ENCODE results near the gene MACROD2.
A peak's percentile ranks its signal among the peaks of the same experiment; 100 is the strongest.

MACROD2 gene

DNA sequence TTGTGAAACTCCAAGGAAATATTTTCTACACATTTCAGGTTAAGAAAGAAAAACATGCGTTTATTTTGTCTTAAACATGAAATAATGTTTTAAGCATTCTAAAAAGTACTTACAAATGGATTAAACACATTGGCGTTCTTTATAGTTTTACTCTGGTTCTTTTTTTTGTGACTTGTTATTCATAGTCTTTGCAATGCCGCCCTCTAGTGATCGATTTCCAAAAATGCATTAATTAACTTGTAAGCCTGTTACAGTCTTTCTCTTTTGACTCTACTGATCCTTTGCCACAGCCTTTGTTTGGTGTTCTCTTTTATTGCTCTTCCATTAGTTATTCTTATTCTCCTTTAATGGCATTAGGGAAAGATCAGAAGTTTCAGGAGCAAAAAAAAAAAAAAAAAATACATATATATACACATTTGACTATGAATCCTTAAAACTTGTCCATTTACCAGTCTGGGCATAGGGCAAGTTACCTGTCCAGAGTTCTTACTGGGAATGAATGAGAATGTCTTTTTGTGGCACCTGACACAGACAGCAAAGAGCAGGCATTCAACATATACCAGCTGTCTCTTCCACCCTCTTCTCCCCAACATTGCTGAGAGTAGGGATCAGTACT, 59.9 kb downstream of the MACROD2 start:
- FAIRE-seq, result peak; percentile 86
- DNase-seq (ENCODE audit: insufficient read length, low spot score), result no peak

DNA sequence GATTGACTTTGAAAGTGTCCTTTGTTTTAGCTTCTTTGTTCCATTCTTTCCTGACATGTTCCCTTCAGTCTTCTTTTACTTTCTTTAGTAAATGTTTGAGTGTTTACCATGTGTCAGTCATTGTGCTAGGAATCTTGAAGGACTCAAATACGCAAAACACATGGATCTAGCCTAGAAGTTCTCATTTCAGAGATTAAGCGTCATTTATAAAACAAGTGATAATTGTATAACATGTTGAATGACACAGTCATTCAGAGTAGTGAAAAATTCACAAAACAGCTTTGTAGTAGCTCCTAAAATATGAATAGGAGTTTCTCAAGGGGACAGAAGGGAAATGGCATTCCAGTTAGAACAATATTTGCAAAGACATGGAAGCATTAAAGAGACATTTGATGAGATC, 66.9 kb downstream of the MACROD2 start:
- no peak for DNase-seq (ENCODE audit: insufficient read length, low spot score)
- FAIRE-seq, result no peak

DNA sequence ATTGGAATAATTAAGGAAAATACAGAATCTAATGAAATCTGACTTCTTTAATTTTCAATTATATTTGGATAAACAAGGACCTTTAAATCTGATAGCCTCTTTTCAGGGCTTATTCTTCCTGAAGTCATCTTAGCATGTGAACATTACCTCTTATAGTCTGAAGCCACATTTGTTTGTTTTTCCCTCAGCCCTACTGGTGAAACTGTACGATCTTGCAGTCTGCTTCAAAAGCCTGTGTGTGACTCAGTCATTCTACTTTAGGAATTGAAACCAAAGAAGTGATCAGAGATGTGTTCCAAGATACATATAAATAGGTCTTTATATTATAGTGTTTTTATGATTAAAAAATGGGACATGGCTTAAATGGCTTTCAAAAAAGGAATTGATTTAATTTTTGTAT, 67.5 kb downstream of the MACROD2 start:
- no peak for DNase-seq (ENCODE audit: insufficient read length, low spot score)
- no peak for FAIRE-seq

DNA sequence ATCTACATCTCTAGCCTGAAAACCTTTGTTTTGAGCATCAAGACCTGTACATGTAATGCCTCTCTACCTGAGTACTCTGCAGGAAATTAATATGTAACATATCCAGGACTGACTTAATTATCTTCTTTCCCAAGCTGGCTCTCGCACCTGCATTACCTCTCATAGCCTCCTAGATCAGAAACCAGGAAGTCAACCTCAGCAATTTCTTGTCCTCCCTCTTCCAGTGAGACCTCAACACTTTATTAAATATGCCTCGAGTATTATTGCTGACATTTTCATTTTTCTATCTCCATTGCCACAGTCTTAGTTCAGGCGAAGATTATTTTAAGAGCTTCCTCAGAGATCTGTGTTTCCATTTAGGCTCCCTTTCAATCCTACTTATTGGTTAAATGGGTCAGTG, 69.0 kb downstream of the MACROD2 start:
- FAIRE-seq (no peak), DNase-seq (ENCODE audit: insufficient read length, low spot score) (no peak)

DNA sequence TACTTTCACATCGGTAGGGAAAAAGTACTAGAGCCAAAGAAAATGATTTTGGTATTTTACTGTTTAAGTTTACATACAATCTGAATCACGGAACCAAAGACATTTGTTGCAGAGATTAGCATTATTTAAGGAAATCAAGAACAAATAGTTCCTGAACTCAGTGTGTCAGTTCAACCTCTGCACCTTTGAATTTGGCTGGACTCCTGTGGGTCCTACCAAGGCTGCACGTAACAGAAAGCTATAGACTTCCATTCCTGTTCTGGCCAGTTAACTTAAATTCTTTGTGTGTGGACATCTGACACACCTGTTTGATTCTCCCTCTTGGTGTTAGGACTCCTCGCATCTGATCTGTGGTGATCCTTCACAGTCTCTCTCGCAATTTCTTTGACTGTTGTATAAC, 69.6 kb downstream of the MACROD2 start:
- FAIRE-seq (no peak), DNase-seq (ENCODE audit: insufficient read length, low spot score) (no peak)

DNA sequence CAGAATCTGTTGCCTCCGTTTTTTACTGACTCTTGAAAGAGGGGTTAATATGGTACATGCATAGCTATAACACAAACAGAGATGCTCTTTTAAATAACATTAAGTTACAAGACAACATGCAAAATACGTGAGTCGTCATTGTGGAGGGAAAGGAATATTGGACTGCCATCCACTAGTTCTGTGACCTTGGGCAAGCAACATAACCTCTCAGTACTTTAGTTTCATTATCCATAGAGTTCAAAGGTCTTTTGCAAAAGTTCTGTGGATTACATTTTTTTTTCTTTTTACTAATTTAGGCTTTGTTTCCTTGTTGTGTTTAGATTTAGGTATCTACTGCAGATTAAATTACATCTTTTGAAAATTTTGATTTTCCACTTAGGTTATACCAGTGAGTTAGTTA, 70.5 kb downstream of the MACROD2 start:
- FAIRE-seq (no peak), DNase-seq (ENCODE audit: insufficient read length, low spot score) (no peak)

DNA sequence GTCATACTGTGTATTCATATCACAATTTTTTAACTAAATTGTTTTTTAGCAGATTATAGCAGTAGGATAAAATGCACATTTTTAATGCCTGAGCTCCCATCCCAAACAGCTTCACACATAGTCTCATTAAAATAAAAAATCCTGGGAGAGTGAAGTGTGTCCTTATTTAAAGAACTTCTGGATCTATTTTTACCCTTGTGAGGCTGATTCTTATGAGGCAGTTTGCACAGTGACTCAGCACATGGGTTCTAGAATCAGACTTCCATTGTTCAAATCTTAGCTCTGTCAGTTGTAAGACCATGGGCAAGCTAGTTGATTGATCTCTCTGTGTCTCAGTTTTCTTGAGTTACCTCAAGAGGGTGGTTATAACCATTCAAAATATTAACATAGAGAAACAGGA, 72.3 kb downstream of the MACROD2 start:
- no peak for DNase-seq (ENCODE audit: insufficient read length, low spot score)
- FAIRE-seq, result no peak

DNA sequence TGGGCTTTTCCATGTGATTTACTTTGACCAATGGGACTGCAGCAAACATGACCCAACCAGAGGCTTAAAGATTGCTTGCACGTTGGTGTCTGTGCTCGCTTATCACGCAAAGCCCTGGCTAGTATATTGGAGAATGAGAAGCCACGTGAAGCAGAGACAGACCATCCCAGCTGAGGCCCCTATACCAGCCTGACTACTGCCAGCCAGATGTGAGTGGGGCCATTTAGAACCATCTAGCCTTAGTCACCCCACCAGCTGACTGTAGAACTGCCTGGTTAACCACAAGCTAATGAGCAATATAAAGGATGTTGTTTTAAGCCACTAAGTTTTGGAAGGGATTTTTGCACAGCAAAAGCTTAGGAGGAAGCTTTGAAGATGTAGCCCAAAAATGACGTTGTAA, 74.5 kb downstream of the MACROD2 start:
- FAIRE-seq (no peak), DNase-seq (ENCODE audit: insufficient read length, low spot score) (no peak)

DNA sequence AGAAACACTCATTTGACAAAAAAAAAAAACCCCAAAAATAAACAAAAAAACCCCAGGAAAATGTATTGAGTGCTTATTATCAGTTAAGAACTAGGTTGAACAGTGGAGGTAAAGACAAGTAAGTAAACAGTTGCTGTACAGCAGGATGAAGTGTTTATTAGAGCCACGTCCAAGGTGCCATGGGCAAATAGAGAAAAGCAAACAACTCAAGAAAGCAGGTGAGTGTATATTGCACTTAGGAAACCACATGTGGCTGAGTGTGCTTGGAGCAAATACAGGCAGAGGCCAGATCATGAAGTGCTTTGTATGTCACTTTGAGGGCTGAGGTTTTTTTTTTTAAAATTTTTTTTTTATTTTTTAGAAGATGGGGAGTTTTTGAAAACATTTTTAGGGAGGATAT, 98.3 kb downstream of the MACROD2 start:
- FAIRE-seq (no peak), DNase-seq (ENCODE audit: insufficient read length, low spot score) (no peak)

DNA sequence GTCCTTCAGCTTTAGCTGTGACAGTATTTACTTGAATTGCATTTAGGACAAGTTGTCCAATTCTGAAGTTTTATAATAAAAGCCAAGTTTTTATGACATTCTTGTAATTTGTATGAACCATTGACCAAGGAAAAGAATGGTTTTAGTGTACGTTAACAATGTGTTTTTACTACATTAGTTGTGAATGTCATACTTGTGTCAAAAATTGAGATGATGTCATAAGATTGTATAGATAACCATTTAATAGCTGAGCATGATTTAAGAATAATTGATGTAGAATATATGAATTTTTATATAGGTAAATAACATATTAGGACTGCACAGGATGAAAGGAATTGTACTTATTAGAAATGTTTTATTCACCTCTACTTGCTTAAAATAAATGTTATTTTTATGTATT, 102.9 kb downstream of the MACROD2 start:
- no peak for FAIRE-seq

DNA sequence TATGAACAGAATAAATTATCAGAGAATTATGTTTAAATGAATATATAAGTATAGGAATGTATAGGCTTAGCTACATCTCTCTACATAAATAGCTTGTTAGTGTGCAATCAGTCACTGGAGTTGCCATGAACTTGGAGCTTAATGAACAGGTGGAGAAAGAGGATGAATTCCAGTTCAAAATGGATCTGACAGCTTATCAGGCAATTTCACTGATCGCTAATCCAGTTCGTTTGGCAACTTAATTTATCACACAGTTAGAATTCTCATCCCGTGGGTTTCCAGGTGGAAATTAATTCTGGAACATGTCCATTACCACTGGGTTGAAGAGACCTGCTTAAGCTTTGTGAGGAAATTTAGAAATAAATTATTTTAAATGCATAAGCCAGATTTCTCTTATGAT, 118.1 kb downstream of the MACROD2 start:
- no peak for DNase-seq (ENCODE audit: insufficient read length, low spot score)
- FAIRE-seq, result no peak

More for the DNA sequence above, 102.9 kb downstream of the MACROD2 start:
- no peak for DNase-seq (ENCODE audit: insufficient read length, low spot score)

DNA sequence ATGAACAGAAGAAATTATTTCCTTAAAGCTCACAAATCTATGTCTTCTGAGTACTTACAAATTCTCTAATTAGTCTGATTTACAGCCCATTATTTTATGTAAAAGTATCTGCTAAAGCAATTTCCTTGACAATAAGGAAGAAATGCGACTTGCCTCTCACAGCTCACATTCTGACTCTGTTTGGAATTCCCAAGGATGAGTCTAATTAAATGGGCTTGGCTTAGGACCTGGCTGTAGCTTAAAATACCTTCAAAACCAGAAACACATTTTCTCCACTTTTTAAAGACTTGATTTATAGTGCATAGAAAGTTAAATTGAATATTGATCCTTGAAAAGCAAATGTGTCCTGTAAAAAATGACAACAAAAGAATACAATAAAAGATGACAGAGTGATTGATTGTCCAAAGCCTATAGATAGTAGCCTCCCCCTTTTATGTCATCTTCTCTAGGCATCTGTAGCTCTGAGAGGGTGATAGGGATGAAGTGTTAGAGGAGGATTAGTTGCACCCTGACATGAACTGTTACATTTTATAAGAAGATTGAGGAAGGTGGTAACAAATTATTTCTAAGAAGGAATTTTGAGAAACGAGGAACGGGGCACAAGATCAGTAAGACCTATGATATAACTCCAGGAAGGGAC, 118.9 kb downstream of the MACROD2 start:
- no peak for DNase-seq (ENCODE audit: insufficient read length, low spot score)
- no peak for FAIRE-seq

DNA sequence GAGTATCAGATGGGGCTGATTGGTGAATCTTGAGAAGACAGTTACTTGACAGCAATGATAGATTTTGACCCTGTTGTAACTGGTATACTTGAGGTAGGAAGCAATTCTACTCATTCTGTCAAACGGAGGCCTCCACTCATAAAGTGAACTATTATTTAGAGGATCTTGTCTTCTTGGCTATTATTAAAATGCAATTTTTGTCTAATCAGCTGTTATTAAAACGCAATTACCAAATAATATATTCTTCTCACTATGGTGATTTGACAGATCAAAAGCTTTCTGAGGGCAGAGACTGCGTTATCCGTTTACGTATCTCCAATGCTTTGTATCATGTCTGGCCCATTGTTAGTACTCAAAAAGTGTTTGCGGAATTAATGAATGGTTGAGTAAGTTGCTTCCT, 120.7 kb downstream of the MACROD2 start:
- DNase-seq (ENCODE audit: insufficient read length, low spot score), result no peak
- no peak for FAIRE-seq

DNA sequence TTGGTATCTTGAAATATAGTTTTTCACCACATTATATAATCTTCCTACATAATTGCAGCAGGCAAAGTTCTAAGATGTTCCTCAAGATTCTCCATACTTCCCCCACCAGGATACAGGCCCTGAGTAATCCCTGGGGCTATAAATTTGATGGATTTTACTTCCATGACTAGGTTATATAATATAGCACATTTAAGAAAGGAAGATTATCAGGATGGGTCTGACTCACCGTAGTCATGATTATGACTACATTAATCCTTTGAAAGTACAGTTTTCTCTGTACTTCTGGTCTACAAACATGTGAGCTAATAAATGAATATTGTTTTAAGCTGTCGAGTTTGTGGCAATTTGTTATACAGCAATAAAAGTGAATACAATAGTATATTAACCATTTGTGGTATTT, 122.5 kb downstream of the MACROD2 start:
- DNase-seq (ENCODE audit: insufficient read length, low spot score) (no peak), FAIRE-seq (no peak)

DNA sequence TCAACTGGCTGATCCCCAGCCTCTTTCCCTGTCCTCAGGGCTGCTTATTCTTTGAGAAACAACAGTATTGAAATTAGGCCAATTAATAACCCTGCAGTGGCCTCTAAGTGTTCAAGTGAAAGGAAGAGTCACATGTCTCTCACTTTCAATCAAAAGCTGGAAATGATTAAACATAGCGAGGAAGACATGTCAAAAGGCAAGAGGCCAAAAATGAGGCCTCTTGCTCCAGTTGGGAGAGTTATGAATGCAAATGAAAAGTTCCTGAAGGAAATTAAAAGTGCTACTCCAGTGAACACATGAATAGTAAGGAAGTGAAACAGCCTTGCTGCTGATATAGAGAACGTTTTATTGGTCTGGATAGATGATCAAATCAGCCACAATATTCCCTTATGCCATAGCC, 131.5 kb downstream of the MACROD2 start:
- DNase-seq (ENCODE audit: insufficient read length, low spot score) (no peak), FAIRE-seq (no peak)

DNA sequence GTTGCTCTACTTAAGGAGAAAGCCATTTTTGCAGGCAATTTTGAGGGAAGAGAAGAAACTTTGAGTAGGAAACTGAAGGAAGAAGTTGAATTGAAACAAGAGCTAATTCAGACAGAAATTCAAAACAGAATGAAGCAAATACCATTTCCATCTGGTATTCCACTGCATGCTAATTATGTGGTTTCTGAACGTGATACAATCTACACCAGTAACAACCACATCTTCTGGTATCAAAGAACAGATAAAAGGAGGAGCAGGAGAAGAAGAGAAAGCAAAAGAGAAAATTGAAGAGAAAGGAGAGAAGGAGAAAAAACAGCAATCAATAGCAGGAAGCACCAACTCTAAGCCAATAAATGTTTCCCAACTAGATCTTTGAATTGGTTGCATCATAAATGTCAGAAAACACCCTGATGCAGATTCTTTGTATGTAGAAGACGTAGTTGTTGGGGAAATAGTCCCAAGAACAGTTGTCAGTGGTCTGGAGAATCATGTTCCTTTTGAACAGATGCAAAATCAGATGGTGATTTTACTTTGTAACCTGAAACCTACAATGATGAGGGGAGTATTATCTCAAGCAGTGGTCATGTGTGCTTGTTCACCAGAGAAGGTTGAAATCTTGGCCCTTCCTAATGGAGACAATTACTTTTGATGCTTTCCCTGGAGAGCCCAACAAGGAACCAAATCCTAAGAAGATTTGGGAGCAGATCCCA, 132.4 kb downstream of the MACROD2 start:
- no peak for DNase-seq (ENCODE audit: insufficient read length, low spot score)
- FAIRE-seq, result no peak

DNA sequence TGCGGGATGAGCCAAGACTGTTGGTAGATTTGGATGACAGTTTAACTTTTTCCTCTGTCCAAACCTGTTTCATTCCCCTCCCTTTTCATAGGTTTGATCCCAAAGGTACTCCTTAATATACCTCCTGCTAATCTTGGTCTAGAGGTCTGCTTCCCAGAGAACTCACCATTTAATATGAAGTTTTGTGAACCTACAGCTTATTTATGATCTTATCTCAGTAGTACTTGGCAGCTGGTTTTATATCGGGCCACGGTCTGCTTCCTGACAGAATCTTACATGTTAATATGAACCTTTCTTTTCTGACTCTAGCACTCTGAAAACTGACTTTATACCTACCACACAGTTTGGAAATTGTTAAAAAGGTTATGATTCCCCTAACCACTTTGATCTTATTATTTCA, 138.7 kb downstream of the MACROD2 start:
- DNase-seq (ENCODE audit: insufficient read length, low spot score), result no peak
- FAIRE-seq, result no peak

DNA sequence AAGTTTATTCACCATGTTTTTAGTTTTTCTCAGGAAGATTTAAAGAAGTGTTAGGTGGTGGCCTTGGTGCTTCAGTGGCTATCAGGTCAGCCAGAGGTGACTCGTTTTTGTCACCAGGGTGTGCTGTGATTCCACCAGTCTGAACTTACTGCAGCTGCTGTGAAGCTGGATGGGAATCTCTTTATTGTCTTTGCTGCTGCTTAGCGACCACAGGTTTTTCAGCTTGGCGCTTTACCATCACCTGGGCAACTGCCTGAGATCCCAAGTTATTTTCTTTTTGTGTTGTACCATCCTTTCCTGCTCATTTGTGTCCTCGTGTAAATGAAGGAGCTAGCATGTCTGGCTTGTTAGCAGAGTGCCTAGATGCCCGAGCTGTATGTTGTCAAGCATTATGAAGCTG, 146.9 kb downstream of the MACROD2 start:
- FAIRE-seq, result no peak
- no peak for DNase-seq (ENCODE audit: insufficient read length, low spot score)

DNA sequence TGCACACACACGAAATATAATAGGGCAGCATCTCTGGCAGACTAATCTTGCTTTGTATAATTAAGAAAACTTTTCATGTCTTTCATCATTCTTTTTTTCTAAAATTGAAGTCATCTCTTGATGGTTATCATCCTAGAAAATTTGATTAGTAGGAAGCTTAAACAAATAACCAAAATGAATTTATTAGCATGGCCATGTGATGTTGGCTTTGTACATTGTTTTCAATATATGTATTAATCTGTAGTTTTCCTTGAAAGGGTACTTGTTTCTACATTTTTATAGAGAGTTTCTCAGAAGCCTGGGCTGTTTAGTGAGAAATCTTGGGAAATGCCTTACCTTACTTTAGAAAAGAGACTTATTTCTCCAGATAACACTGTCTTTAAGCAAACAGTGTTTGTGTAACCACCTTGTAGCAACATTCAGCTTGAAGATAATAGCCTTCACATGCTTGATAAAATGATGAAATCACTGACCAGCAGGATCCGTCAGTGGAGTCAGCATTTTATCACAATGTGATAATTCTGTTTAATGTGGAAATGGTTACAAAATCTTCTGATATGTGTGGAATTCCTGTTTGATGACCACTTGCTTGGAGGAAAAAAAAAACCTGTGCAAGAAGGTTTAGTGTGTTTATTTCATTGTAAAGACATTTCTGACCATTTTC, 147.8 kb downstream of the MACROD2 start:
- FAIRE-seq (no peak), DNase-seq (ENCODE audit: insufficient read length, low spot score) (no peak)

DNA sequence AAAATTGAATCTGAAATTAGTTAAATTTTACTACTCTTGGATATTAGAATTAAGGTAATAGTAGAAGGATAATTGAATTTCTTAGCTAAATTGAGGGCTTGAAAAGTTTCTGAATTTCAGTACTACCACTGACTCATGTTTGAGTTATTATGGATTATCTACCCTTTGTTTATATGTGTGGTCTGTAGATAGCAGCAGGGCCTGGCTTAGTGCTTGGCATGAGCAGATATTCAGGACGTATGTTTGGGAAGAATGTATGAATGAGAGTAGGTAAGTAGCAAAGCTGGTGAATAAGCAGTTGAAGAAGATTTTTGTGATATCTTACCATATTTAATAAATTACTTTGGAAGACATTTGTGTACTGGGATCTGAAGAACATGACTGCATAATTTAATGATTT, 152.7 kb downstream of the MACROD2 start:
- no peak for FAIRE-seq
- DNase-seq (ENCODE audit: insufficient read length, low spot score), result no peak

DNA sequence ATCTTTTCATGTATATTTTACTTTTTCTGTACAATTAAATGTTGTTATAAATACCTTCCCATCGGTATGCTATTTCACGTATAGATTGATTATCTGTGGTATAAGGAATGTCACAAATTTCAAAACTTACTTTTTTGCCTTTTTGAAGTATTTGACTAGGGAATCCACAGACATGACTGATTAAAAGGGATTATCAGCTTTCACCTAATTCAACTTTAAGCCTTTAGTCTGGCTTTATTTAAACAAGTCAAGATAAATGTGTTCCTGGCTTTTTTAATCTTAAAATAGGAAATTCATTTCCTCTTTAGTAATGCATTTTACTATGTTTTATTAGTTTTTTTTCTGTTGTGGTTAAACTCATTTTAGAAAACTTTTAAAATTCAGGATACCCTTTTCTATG, 160.0 kb downstream of the MACROD2 start:
- FAIRE-seq, result no peak
- no peak for DNase-seq (ENCODE audit: insufficient read length, low spot score)

DNA sequence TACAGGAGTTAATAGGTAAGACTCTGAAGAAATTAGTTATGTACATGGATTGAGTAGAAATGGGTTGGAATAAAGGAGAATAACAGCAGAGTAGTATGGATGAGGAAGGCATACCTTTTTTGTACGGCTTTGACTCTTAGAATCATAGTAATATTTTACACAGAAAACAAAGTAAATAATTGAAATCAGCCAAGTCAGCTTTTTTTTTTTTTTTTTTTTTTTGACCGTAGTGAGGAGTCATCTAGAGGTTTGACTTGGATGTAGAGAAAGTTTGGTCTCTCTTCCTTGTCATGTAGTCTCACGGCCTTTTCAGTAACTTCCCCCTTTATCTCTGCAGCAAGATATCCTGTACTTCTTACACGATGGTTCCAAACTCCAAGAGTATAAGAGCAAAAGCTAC, 183.2 kb downstream of the MACROD2 start:
- no peak for FAIRE-seq

More for the DNA sequence above, 183.2 kb downstream of the MACROD2 start:
- DNase-seq (ENCODE audit: insufficient read length, low spot score), result no peak

All from GM19239 (cell line).